Esophagus mucosa (tissue), 1 donor: ENCODE results near the gene MUTYH. TPM values are rescaled to one million over a fixed set of nuclear protein-coding genes. Genes with fewer than 3 reads are reported as not detected.

ENCODE experiments used
- total RNA-seq: library from RNA; stranded (reverse); gene quantifications from one replicate; pipeline ENCODE4 v1.2.4, GENCODE V29; 2023
- donor health status: DM: yes; HTN: yes; CAD: no.

The MUTYH gene
- total RNA-seq, 1 donor from 2014 or later, result 10.8 TPM

Other genes with a start within 250 kb of the MUTYH start
- 0.56 TPM for gene ZSWIM5, start 133.8 kb downstream of the MUTYH start, total RNA-seq
- gene HPDL, start 13.5 kb downstream of the MUTYH start, total RNA-seq, result 1.6 TPM
- 6.1 TPM for gene TOE1, start 270 bp downstream of the MUTYH start, total RNA-seq
- 5.2 TPM for gene TESK2, start 150.7 kb upstream of the MUTYH start, total RNA-seq
- gene CCDC163, start 159.6 kb upstream of the MUTYH start, total RNA-seq, result 0.88 TPM
- 4.3 TPM for gene MMACHC, start 159.9 kb upstream of the MUTYH start, total RNA-seq
- 794 TPM for gene PRDX1, start 181.4 kb upstream of the MUTYH start, total RNA-seq
- gene AKR1A1, start 210.4 kb upstream of the MUTYH start, total RNA-seq, result 223 TPM
- gene NASP, start 243.6 kb upstream of the MUTYH start, total RNA-seq, result 49.9 TPM